Naive thymus-derived CD4-positive, alpha-beta T cell (primary cell): Measurements from ENCODE around the gene NBEAL2. TPM values are rescaled to one million over a fixed set of nuclear protein-coding genes. Genes with fewer than 3 reads are reported as not detected.

Experiments used
- ATAC-seq: fragments of 150-1000 bp; cut with Tn5 transposase; 2 replicates; pipeline ENCODE4 v1.10.0; 2021; ENCODE audit warnings: mild to moderate bottlenecking, moderate library complexity
- CTCF ChIA-PET: fragments of 350-600 bp; sonication (Branson Sonifier 250); formaldehyde crosslinking; loops from one replicate; lab custom pipeline; 2021; ENCODE audit warnings: antibody characterized with exemption; lab: Charles Lee
- POLR2A ChIA-PET: fragments of 350-600 bp; sonication (Branson Sonifier 250); formaldehyde crosslinking; loops from one replicate; lab custom pipeline; 2021; ENCODE audit warnings: antibody characterized with exemption, inconsistent platforms; lab: Charles Lee
- DNase-seq, 9 donors: peaks; one replicate each; pipeline versions ENCODE4 v3.0.0 to v3.0.0-alpha.2; 2020 to 2022; ENCODE audit warnings: mixed read lengths in 1 of 9
- H3K27ac ChIP-seq: one replicate; pipeline ENCODE4 v1.7.0; 2013; ENCODE audit warnings: mild to moderate bottlenecking, low read depth, low read length, moderate library complexity
- H3K27me3 ChIP-seq, 2 donors: one replicate each; pipeline ENCODE4 v1.7.0; 2013; ENCODE audit warnings: low read length in 2 of 2, mild to moderate bottlenecking in 2 of 2, moderate library complexity in 2 of 2; ENCODE audit not compliant: control insufficient read depth in 2 of 2, insufficient read depth in 2 of 2
- H3K36me3 ChIP-seq, 3 experiments: 1 replicate in 2 of 3; 2 replicates in 1 of 3; pipeline ENCODE4 v1.7.0; 2013; ENCODE audit warnings: low read length in 3 of 3, mild to moderate bottlenecking in 3 of 3, moderate library complexity in 1 of 3; ENCODE audit not compliant: insufficient read depth in 3 of 3, control insufficient read depth in 2 of 3
- H3K4me1 ChIP-seq, 2 donors: one replicate each; pipeline ENCODE4 v1.7.0; 2013; ENCODE audit warnings: low read length in 2 of 2, mild to moderate bottlenecking in 2 of 2, moderate library complexity in 1 of 2; ENCODE audit not compliant: control insufficient read depth in 2 of 2, insufficient read depth in 2 of 2
- H3K4me3 ChIP-seq: 2 replicates; pipeline ENCODE4 v1.7.0; 2013; ENCODE audit warnings: mild to moderate bottlenecking, low read length
- H3K9me3 ChIP-seq, 3 experiments: 1 replicate in 2 of 3; 2 replicates in 1 of 3; pipeline ENCODE4 v1.7.0; 2013; ENCODE audit warnings: low read length in 3 of 3; ENCODE audit not compliant: control insufficient read depth in 2 of 3
- H3K27ac Mint-ChIP-seq, 9 donors: one replicate each; pipeline ENCODE4 v1.8.0; 2020 to 2022; ENCODE audit warnings: mixed read lengths in 9 of 9, mild to moderate bottlenecking in 8 of 9, moderate library complexity in 5 of 9, inconsistent platforms in 2 of 9
- H3K27me3 Mint-ChIP-seq, 5 donors: one replicate each; pipeline ENCODE4 v1.8.0; 2021 to 2022; ENCODE audit warnings: mixed read lengths in 5 of 5, mild to moderate bottlenecking in 1 of 5
- H3K36me3 Mint-ChIP-seq, 5 donors: one replicate each; pipeline ENCODE4 v1.8.0; 2020 to 2022; ENCODE audit warnings: mixed read lengths in 5 of 5, mild to moderate bottlenecking in 3 of 5, inconsistent platforms in 1 of 5
- H3K4me1 Mint-ChIP-seq, 7 donors: one replicate each; pipeline ENCODE4 v1.8.0; 2020 to 2022; ENCODE audit warnings: mixed read lengths in 7 of 7, mild to moderate bottlenecking in 3 of 7, inconsistent platforms in 1 of 7
- H3K4me3 Mint-ChIP-seq, 10 donors: one replicate each; pipeline ENCODE4 v1.8.0; 2020 to 2022; ENCODE audit warnings: mild to moderate bottlenecking in 10 of 10, mixed read lengths in 10 of 10, moderate library complexity in 6 of 10, inconsistent platforms in 2 of 10
- H3K9me3 Mint-ChIP-seq, 11 donors: one replicate each; pipeline ENCODE4 v1.8.0; 2020 to 2022; ENCODE audit warnings: mixed read lengths in 11 of 11, mild to moderate bottlenecking in 4 of 11, inconsistent platforms in 1 of 11, moderate library complexity in 1 of 11
- intact Hi-C, 2 donors: fragments of 100-400 bp; cut with micrococcal nuclease; formaldehyde crosslinking; loops; one replicate each; pipeline ENCODE4 v1.15.1; 2023
- polyA plus RNA-seq, 2 donors: library from polyadenylated mRNA; unstranded; fragments of 300-500 nt; fragmentation: Illumina TruSeq; gene quantifications; one replicate each; pipeline ENCODE4 v1.2.3, GENCODE V29; 2021
- total RNA-seq, 6 experiments: library from RNA in 5 of 6; stranded (reverse) in 5 of 6; gene quantifications; 1 replicate in 5 of 6; 2 replicates in 1 of 6; pipeline ENCODE4 v1.2.3 and lab custom pipeline; 2021 to 2026

The NBEAL2 gene
- total and polyA plus RNA-seq, 7 experiments from 2014 or later = 1.7 to 289 (median 50.4) TPM

DNA sequence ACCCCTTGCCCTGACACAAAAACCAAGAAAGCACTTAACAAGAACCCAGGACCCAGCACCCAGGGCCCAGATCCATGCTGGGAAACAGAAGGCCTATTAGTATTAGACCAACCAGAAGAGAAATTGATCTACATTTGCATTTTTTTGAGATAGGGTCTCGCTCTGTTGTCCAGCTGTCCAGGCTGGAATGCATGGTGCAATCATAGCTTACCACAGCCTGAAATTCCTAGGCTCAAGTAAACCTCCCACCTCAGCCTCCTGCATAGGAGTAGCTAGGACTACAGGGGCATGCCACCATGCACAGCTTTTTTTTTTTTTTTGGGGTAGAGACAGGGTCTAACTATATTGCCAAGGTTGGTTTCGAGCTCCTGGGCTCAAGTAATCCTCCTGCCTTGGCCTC lies 29.3 kb upstream of the NBEAL2 start:
- H3K4me1 ChIP-seq = peaks cover 67 to 88% of the 10 kb centered on the region in 2 donors
- H3K4me3 Mint-ChIP-seq = peak overlapping the region; percentile 4 to 79 (median 60)
- H3K36me3 Mint-ChIP-seq = peaks cover 0 to 20% (median 0%) of the 10 kb centered on the region in 5 donors
- H3K36me3 ChIP-seq = peaks cover 0 to 13% (median 0%) of the 10 kb centered on the region in 3 experiments
- no peak overlapping the region for H3K27ac ChIP-seq
- H3K4me3 ChIP-seq = no peak overlapping the region
- no peak for ATAC-seq
- ChIA-PET POLR2A (interaction anchor here (0.6 kb wide), 1 partner anchor 130 kb away, joined by 3 read pairs; no protein-coding TSS in a partner anchor), CTCF (no interaction called here)
- H3K27ac Mint-ChIP-seq = peak overlapping the region in 7 of 9 donors; percentile 42 to 85 (median 71)
- no peaks in the 10 kb centered on the region for H3K9me3 ChIP-seq
- no peaks in the 10 kb centered on the region for H3K27me3 Mint-ChIP-seq
- H3K4me1 Mint-ChIP-seq = peaks cover 84 to 97% (median 95%) of the 10 kb centered on the region in 7 donors
- intact Hi-C loops = no loop called here
- no peaks in the 10 kb centered on the region for H3K9me3 Mint-ChIP-seq
- H3K27me3 ChIP-seq = no peaks in the 10 kb centered on the region
- DNase-seq = no peak

DNA sequence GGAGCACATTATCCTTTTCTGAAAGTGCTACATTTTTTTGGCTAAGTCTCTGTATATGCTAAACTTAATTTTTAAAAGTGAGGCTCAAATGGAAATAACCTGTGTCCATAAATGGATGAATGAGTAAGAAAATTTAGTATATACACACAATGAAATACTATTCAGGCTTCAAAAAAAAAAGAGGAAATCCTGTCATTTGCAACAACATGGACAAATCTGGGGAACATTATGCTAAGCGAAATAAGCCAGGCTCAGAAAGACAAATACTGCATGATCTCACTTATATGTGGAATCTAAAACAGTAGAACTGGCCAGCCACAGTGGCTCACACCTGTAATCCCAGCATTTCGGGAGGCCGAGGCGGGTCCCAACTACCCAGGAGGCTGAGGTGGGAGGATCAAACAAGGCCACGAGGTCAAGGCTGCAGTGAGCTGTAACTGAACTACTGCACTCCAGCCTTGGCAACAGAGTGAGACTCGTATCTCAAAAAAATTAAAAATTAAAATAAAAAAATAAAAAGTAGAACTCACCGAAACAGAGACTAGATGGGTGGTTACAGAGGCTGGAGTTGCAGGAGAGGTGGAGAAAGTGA lies 28.7 kb upstream of the NBEAL2 start:
- H3K9me3 Mint-ChIP-seq = no peaks in the 10 kb centered on the region
- ChIA-PET POLR2A (interaction anchor here (1.1 kb wide), 1 partner anchor 10 kb away, joined by 3 read pairs; no protein-coding TSS in a partner anchor), CTCF (interaction anchor here (0.6 kb wide), 1 partner anchor 10 kb away, joined by 3 read pairs; no protein-coding TSS in a partner anchor)
- no peaks in the 10 kb centered on the region for H3K27me3 Mint-ChIP-seq
- peaks cover 72 to 88% of the 10 kb centered on the region in 2 donors for H3K4me1 ChIP-seq
- intact Hi-C loops = no loop called here
- H3K4me3 ChIP-seq = no peak overlapping the region
- peak overlapping the region in 2 of 10 donors; percentile 24 to 41 for H3K4me3 Mint-ChIP-seq
- H3K9me3 ChIP-seq = no peaks in the 10 kb centered on the region
- H3K4me1 Mint-ChIP-seq = peaks cover 85 to 97% (median 95%) of the 10 kb centered on the region in 7 donors
- no peaks in the 10 kb centered on the region for H3K27me3 ChIP-seq
- peaks cover 0 to 12% (median 0%) of the 10 kb centered on the region in 3 experiments for H3K36me3 ChIP-seq
- DNase-seq (no peak), ATAC-seq (no peak)
- peak overlapping the region in 3 of 9 donors; percentile 49 to 69 (median 57) for H3K27ac Mint-ChIP-seq
- peaks cover 0 to 18% (median 0%) of the 10 kb centered on the region in 5 donors for H3K36me3 Mint-ChIP-seq
- H3K27ac ChIP-seq = no peak overlapping the region

DNA sequence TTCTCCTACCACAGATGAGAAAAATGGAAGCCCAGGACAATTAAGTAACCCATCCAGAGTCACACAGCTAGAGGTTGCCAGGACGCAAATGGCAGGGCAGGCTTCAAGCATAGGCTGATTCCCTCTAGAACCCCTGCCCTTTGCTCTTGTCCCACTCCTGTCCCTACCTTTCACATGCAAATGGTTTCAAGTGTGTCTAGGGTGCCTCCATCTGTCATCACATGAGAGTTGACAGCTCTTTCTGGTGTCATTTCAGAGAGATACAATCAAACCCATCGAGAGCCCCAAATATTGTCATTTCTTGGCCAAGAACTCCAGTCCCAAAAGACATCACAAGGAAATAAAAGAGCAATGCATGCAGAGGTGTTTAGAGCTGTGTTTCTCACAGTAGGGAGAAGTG lies 26.7 kb upstream of the NBEAL2 start:
- H3K27ac Mint-ChIP-seq = peak overlapping the region in 5 of 9 donors; percentile 2 to 71 (median 45)
- Histone ChIP-seq H3K9me3 (no peaks in the 10 kb centered on the region), H3K4me3 (peak overlapping the region; percentile 34), H3K27ac (no peak overlapping the region), H3K36me3 (no peaks in the 10 kb centered on the region), H3K27me3 (no peaks in the 10 kb centered on the region), H3K4me1 (peaks cover 66 to 86% of the 10 kb centered on the region in 2 donors)
- peaks cover 71 to 96% (median 91%) of the 10 kb centered on the region in 7 donors for H3K4me1 Mint-ChIP-seq
- peak overlapping the region in 5 of 10 donors; percentile 2 to 75 (median 66) for H3K4me3 Mint-ChIP-seq
- ChIA-PET CTCF (no interaction called here), POLR2A (no interaction called here)
- H3K36me3 Mint-ChIP-seq = peaks cover 0 to 12% (median 0%) of the 10 kb centered on the region in 5 donors
- no peak for DNase-seq
- intact Hi-C loops = no loop called here
- H3K27me3 Mint-ChIP-seq = no peaks in the 10 kb centered on the region
- ATAC-seq = no peak
- H3K9me3 Mint-ChIP-seq = no peaks in the 10 kb centered on the region

DNA sequence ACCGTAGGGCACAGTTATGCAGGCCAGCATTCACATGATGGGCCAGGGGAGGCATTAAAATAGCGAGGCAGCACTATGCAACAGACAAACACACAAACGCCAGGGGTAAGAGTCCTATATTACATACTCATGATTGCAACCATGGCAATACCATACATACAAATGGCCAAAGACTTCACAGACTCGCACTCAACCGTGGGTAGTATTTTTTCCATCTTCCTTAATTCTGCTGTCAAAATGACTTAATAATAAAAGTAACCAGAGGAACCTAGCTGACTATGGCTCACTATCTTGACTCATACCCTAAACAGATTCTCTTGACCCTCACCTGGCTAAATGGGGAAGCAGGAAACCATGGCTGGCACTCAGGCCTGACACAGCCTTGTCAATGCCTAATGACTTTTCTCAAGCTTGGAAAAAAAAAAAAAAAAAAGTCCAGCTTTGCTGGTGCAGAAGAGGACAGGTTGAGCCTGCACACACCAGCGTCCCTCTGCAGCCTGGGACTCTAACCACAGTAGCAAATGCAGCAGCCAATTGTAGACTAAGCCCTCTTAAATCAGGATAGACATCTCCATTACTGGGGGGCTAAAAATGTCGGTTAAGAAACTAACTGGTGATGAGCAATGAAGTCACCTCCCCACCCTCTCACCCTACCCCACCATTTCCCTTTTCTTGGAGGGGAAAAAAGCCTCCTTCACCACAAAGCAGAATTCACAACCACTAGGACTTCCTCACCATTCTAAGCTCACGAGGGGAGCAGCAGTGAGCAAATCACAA lies 26.0 kb upstream of the NBEAL2 start:
- Histone ChIP-seq H3K27ac (no peak overlapping the region), H3K4me3 (peak overlapping the region; percentile 34), H3K27me3 (no peaks in the 10 kb centered on the region), H3K4me1 (peaks cover 60 to 84% of the 10 kb centered on the region in 2 donors), H3K9me3 (no peaks in the 10 kb centered on the region), H3K36me3 (no peaks in the 10 kb centered on the region)
- Mint-ChIP-seq H3K9me3 (no peaks in the 10 kb centered on the region), H3K4me3 (peak overlapping the region; percentile 52 to 75 (median 70)), H3K36me3 (peaks cover 0 to 12% (median 0%) of the 10 kb centered on the region in 5 donors), H3K27ac (peak overlapping the region; percentile 2 to 88 (median 57)), H3K27me3 (no peaks in the 10 kb centered on the region), H3K4me1 (peaks cover 65 to 96% (median 91%) of the 10 kb centered on the region in 7 donors)
- ChIA-PET POLR2A (interaction anchor here (0.6 to 1.1 kb wide), 3 partner anchors 12 to 74 kb away, joined by 3 read pairs; no protein-coding TSS in a partner anchor), CTCF (interaction anchor here (1.4 kb wide), 1 partner anchor 45 kb away, joined by 3 read pairs; no protein-coding TSS in a partner anchor)
- intact Hi-C loops = no loop called here
- peak; percentile 55 for ATAC-seq
- no peak for DNase-seq

DNA sequence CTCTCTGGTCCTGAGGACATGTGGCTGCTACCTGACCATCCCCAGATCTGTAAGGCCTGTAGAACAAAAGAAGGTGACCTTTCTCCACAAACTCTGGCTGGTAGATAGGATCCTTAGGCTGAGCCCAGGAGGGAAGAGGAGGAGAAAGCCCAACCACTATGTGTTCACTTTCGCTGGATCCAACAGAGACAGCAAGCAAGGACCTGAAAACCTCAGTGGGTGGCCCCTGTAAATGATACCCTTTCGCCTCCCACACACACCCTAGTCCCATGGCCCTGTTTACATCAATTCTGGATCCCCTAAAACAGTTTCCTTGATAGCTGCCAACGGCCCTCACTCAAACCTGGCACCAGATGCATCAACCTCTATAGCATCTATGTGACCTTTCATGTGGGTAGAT lies 25.3 kb upstream of the NBEAL2 start:
- H3K4me1 Mint-ChIP-seq = peaks cover 65 to 96% (median 91%) of the 10 kb centered on the region in 7 donors

DNA sequence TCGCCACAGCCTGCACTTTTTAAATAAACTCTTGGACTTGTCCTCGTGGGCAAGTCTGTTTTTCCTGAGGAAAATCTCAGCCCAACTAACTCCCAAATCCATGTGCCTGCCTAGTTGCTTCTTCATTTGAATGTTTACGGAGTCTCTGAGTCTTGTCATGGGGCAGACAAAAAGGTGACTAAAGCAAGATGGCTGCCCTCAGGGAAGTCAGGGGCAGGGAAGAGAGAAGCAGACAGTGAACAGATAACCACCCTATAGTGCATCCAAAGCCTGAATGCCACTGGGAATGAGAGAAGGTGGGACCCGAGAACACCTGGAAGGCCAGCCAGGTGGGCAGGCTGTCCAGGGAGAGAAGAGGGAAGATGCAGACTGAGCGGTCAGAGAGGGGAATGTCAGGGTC lies 24.3 kb upstream of the NBEAL2 start:
- ChIA-PET CTCF (no interaction called here), POLR2A (no interaction called here)
- DNase-seq (no peak), ATAC-seq (no peak)
- Histone ChIP-seq H3K4me1 (peaks cover 59 to 84% of the 10 kb centered on the region in 2 donors), H3K4me3 (no peak overlapping the region), H3K36me3 (no peaks in the 10 kb centered on the region), H3K27ac (no peak overlapping the region), H3K27me3 (no peaks in the 10 kb centered on the region), H3K9me3 (no peaks in the 10 kb centered on the region)
- Mint-ChIP-seq H3K4me1 (peaks cover 65 to 97% (median 91%) of the 10 kb centered on the region in 7 donors), H3K36me3 (peaks cover 0 to 10% (median 0%) of the 10 kb centered on the region in 5 donors), H3K27me3 (no peaks in the 10 kb centered on the region), H3K27ac (peak overlapping the region in 5 of 9 donors; percentile 11 to 85 (median 60)), H3K4me3 (peak overlapping the region in 6 of 10 donors; percentile 3 to 75 (median 58)), H3K9me3 (no peaks in the 10 kb centered on the region)
- intact Hi-C loops = no loop called here

More for the DNA sequence above, 25.3 kb upstream of the NBEAL2 start:
- H3K4me3 ChIP-seq = peak overlapping the region; percentile 34
- CTCF ChIA-PET = interaction anchor here (1.4 kb wide), 1 partner anchor 44 kb away, joined by 3 read pairs; no protein-coding TSS in a partner anchor
- H3K9me3 ChIP-seq = no peaks in the 10 kb centered on the region
- H3K36me3 ChIP-seq = no peaks in the 10 kb centered on the region
- ATAC-seq (no peak), DNase-seq (no peak)
- peaks cover 57 to 84% of the 10 kb centered on the region in 2 donors for H3K4me1 ChIP-seq
- H3K27me3 ChIP-seq = no peaks in the 10 kb centered on the region
- Mint-ChIP-seq H3K9me3 (no peaks in the 10 kb centered on the region), H3K4me3 (peak overlapping the region; percentile 52 to 75 (median 70)), H3K27ac (peak overlapping the region; percentile 2 to 88 (median 56)), H3K36me3 (peaks cover 0 to 10% (median 0%) of the 10 kb centered on the region in 5 donors), H3K27me3 (no peaks in the 10 kb centered on the region)
- no peak overlapping the region for H3K27ac ChIP-seq
- POLR2A ChIA-PET = interaction anchor here (1.1 kb wide), 1 partner anchor 13 kb away, joined by 3 read pairs; no protein-coding TSS in a partner anchor
- intact Hi-C loops = no loop called here
